Measurements from ENCODE around the gene HSPA14.
"Not testable (repeated sequence)": the region's sequence is repeated elsewhere in the genome, so short reads cannot be mapped to it uniquely, and the experiment has no call there.

Gene HSPA14

DNA sequence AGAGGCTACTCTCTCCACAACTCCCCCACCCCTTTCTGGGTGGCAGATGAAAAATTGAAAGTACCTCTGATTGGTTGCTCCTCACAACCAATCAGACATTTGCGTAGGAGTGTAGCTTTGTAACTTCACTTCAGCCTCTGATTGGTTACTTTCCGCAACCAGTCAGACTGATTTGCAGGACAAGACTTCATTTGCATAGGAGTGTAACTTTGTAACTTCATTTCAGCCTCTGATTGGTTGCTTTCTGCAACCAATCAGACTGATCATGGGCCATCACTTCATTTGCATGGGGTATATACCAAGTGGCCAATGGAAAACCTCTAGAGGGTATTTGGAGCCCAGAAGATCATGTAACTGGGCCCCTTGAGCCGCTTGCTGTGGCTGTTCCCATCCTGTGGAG, 25.8 kb upstream of the HSPA14 start:
- TF ChIP-seq, protein P1, sequence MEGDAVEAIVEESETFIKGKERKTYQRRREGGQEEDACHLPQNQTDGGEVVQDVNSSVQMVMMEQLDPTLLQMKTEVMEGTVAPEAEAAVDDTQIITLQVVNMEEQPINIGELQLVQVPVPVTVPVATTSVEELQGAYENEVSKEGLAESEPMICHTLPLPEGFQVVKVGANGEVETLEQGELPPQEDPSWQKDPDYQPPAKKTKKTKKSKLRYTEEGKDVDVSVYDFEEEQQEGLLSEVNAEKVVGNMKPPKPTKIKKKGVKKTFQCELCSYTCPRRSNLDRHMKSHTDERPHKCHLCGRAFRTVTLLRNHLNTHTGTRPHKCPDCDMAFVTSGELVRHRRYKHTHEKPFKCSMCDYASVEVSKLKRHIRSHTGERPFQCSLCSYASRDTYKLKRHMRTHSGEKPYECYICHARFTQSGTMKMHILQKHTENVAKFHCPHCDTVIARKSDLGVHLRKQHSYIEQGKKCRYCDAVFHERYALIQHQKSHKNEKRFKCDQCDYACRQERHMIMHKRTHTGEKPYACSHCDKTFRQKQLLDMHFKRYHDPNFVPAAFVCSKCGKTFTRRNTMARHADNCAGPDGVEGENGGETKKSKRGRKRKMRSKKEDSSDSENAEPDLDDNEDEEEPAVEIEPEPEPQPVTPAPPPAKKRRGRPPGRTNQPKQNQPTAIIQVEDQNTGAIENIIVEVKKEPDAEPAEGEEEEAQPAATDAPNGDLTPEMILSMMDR (conservative IDR thresholded peaks at IDR 0.05) = no peak
- H3K27ac ChIP-seq = no peak overlapping the region

GRCh38 chr10:14815681-14816080, 22.4 kb upstream of the HSPA14 start:
- H3K27ac ChIP-seq = no peak overlapping the region
- TF ChIP-seq, protein P1 (conservative IDR thresholded peaks at IDR 0.05) = no peak

DNA sequence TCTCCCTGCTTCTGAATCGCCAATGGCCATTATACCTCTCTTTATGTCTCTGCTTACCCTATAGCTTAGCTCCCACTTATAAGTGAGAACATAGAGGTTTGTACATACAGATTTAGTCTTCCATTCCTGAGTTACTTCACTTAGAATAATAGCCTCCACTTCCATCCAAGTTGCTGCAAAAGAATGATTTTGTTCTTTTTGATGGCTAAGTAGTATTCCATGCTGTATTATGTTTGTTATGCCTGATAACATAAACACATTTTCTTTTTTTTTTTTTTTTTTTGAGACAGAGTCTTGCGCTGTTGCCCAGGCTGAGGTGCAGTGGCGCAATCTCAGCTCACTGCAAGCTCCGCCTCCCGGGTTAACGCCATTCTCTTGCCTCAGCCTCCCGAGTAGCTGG, 21.4 kb upstream of the HSPA14 start:
- not testable (repeated sequence) for H3K27ac ChIP-seq

GRCh38 chr10:14820010-14820774, 17.9 kb upstream of the HSPA14 start:
- TF ChIP-seq, protein P1 (conservative IDR thresholded peaks at IDR 0.05) = no peak
- H3K27ac ChIP-seq = no peak overlapping the region

GRCh38 chr10:14820775-14821154, 17.3 kb upstream of the HSPA14 start:
- H3K27ac ChIP-seq = no peak overlapping the region
- TF ChIP-seq, protein P1 (conservative IDR thresholded peaks at IDR 0.05) = no peak

DNA sequence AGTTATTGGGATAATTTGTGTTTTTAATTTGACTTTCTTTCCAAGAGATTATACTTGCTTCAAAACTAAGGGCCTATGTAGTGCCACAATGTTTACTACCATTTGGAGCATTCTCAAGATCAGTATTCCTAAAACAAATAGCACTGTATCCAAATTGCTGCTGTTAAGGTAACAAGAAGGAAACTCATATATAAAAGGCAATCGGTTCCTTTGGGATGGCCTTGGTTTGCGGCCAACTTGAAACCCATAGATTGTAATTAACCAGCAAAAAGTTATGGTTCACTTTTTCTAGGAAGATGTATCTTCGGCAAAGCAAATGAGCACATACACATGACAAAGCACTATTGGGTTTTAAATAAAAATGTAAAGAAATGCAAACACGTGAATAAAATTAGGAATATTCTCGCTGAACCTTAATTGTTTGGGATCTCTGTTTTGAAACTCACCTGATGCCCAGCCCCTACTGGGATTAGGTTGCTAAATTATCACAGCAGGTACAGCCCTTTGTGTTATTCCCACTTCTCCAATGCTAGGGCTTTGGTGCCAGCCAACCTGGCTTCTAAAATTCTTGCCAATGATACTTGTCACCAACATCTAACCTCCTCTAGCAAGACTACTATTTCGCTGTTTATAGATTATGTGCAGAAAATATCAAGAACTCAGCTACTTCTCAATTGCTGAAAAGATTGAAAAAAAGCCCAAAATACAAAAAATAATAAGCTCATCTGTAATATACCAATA, 16.3 kb upstream of the HSPA14 start:
- TF ChIP-seq, protein P1 (conservative IDR thresholded peaks at IDR 0.05) = no peak
- no peak overlapping the region for H3K27ac ChIP-seq

DNA sequence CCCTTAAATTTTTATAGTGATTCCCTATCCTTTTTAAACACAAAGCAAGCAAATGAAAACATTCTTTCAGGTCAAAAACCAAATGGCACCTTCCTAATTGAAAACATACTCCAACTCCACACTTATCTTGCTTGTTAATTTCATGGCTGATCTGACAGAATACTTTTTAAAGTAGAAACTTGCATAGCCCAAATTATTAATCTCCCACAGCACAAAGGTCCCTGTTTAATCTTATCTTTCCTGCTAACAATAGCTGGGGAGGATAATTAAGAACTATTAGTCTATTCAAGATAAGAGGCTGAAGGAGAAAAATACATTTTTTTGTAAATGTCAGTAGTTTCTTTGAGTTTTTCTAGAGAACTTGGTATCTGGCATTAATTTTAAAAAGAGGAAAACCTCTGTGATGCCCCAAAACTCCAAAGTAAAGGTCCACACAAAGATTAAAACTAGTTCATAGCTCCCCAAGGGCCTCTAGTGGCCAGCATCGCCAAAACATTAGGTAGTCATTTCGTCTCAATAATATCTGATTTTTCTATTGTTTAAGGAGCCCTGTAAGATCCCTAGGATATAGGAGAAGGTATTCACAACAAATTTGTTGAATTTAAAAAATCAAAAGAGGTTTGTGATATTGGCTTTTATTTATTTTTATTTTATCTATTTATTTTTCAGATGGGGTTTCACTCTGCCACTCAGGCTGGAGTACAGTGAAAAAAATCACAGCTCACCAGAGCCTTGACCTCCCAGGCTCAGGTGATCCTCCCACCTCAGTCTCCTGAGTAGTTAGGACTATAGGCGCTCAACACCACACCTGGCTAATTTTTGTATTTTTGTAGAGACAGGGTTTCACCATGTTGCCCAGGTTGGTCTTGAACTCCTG, 15.0 kb upstream of the HSPA14 start:
- TF ChIP-seq, protein P1 (conservative IDR thresholded peaks at IDR 0.05) = peak; percentile 84
- no peak overlapping the region for H3K27ac ChIP-seq
